Measurements from ENCODE around the gene BNIP2.

BNIP2 gene

GRCh38 chr15:59691194-59691805, 2.2 kb upstream of the BNIP2 start:
- POLR2A ChIA-PET (ENCODE audit: low non-redundant PET), result no interaction called here
- peak; percentile 89 for TF ChIP-seq CTCF (conservative IDR thresholded peaks at IDR 0.05; ENCODE audit: low read depth)
- DNase-seq (ENCODE audit: low spot score), result peak; percentile 37

GRCh38 chr15:59689626-59690236, 611 bp upstream of the BNIP2 start:
- DNase-seq (ENCODE audit: low spot score), result no peak
- CTCF ChIA-PET, result interaction anchor here (0.6 to 2.7 kb wide), 4 partner anchors 399 to 1427 kb away, joined by 3 to 16 read pairs (median 4); no protein-coding TSS in a partner anchor
- H3K27ac ChIP-seq, result peak overlapping the region; percentile 96

More at GRCh38 chr15:59691194-59691805, 2.2 kb upstream of the BNIP2 start:
- no peak overlapping the region for H3K27ac ChIP-seq
- CTCF ChIA-PET, result interaction anchor here (0.6 to 2.7 kb wide), 13 partner anchors 9 to 1014 kb away, joined by 3 to 16 read pairs (median 3); no protein-coding TSS in a partner anchor

GRCh38 chr15:59688423-59688781, 718 bp downstream of the BNIP2 start:
- ChIA-PET POLR2A (ENCODE audit: low non-redundant PET) (no interaction called here), CTCF (no interaction called here)
- H3K27ac ChIP-seq, result peak overlapping the region; percentile 96
- no peak for TF ChIP-seq CTCF (conservative IDR thresholded peaks at IDR 0.05; ENCODE audit: low read depth)
- no peak for DNase-seq (ENCODE audit: low spot score)

More at GRCh38 chr15:59689626-59690236, 611 bp upstream of the BNIP2 start:
- POLR2A ChIA-PET (ENCODE audit: low non-redundant PET), result interaction anchor here (0.7 kb wide), 1 partner anchor 13 kb away, joined by 7 read pairs; no protein-coding TSS in a partner anchor
- TF ChIP-seq CTCF (conservative IDR thresholded peaks at IDR 0.05; ENCODE audit: low read depth), result no peak

- no peak for TF ChIP-seq CTCF (conservative IDR thresholded peaks at IDR 0.05; ENCODE audit: low read depth)
- DNase-seq (ENCODE audit: low spot score), result peak; percentile 18
- ChIA-PET POLR2A (ENCODE audit: low non-redundant PET) (no interaction called here), CTCF (no interaction called here)
- H3K27ac ChIP-seq, result no peak overlapping the region
Observed at GRCh38 chr15:59687836-59688235, 1.3 kb downstream of the BNIP2 start.

- no peak overlapping the region for H3K27ac ChIP-seq
- ChIA-PET POLR2A (ENCODE audit: low non-redundant PET) (no interaction called here), CTCF (no interaction called here)
- no peak for TF ChIP-seq CTCF (conservative IDR thresholded peaks at IDR 0.05; ENCODE audit: low read depth)
- no peak for DNase-seq (ENCODE audit: low spot score)
Observed at GRCh38 chr15:59686389-59686788, 2.7 kb downstream of the BNIP2 start.

GRCh38 chr15:59685737-59686297, 3.3 kb downstream of the BNIP2 start:
- no peak overlapping the region for H3K27ac ChIP-seq
- DNase-seq (ENCODE audit: low spot score), result no peak
- no peak for TF ChIP-seq CTCF (conservative IDR thresholded peaks at IDR 0.05; ENCODE audit: low read depth)
- ChIA-PET CTCF (no interaction called here), POLR2A (ENCODE audit: low non-redundant PET) (interaction anchor here (0.7 kb wide), 1 partner anchor 640 kb away, joined by 3 read pairs; no protein-coding TSS in a partner anchor)

All from RWPE1 (cell line).